GM21717 (cell line): ENCODE results near the gene MRPL48.
"Not testable (repeated sequence)": the region's sequence is repeated elsewhere in the genome, so short reads cannot be mapped to it uniquely, and the experiment has no call there.

Experiments
- ATAC-seq: cut with Tn5 transposase; IDR thresholded peaks from one replicate; pipeline ENCODE4 v1.9.1; 2021; ENCODE audit warnings: mild to moderate bottlenecking, moderate library complexity; ENCODE audit not compliant: unreplicated experiment

MRPL48 gene

GRCh38 chr11:73838443-73839122 lies 50.9 kb downstream of the MRPL48 start:
- no peak for ATAC-seq

DNA sequence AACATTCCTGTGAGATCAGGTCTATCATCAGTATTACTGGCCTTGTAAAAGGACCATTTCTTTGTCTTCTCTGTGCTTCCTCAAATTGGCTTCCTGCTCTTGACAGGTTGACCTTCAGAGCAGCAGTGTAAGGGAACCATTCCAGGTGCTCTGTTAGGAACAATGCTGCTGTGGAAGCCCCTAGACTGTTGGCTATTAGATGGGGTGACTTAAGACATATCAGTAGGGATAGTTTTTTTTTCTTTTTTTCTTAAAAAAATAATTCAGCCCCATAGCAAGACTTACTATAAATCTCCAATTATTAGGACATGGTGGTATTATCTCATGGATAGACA lies 51.4 kb downstream of the MRPL48 start:
- ATAC-seq: no peak

DNA sequence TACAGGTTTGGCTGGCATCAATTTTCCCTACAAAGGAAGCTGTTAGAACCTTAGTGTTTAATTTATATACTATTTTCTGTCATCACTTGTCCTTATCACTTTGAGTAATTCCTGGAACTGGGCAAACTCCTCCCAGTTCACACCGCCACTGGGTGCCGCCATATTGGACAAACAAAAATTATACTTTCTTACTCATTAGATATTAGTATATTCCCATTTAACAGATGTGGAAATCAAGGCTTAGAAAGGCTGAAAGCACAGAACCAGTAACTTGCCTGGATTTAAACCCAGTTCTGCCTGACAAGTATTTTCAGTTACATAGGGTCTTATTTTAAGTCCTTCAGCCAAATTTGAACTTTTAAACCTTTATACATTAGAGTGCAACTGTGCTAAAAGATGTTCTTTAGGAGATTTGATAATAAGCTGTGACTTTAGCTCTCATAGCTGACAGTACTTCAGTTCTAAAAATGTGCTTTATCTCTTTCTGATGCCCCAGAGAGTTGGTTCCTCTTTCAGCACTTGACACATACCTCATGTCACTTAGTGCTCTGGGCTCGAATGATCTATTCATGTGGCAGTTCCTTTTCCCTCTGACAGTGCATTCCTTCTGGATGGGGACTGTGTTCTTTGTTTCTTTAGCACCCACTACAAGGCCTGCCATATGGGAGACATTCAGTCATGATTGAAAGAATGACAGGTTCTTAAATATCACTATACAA lies 63.5 kb downstream of the MRPL48 start:
- ATAC-seq: no peak

- no peak for ATAC-seq
Observed at GRCh38 chr11:73852049-73852448, 64.4 kb downstream of the MRPL48 start.

DNA sequence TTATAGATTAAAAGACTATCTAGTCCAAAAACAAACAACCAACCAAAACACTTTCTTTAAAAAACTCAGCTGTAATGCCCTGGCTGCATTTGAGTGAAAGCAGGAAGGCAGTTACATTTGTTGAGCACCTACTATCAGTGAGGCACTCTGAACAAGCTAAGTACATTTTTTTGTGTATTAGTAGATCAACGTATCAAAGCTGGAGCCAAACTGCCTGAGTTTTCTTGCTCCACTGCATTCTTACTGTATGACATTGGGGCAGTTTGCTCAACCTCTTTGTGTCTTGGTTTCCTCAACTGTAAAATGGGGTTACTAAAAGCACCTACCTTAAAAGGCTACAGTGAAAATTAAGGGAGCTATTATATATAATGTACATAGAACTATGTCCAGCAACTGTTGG lies 67.0 kb downstream of the MRPL48 start:
- ATAC-seq: no peak

DNA sequence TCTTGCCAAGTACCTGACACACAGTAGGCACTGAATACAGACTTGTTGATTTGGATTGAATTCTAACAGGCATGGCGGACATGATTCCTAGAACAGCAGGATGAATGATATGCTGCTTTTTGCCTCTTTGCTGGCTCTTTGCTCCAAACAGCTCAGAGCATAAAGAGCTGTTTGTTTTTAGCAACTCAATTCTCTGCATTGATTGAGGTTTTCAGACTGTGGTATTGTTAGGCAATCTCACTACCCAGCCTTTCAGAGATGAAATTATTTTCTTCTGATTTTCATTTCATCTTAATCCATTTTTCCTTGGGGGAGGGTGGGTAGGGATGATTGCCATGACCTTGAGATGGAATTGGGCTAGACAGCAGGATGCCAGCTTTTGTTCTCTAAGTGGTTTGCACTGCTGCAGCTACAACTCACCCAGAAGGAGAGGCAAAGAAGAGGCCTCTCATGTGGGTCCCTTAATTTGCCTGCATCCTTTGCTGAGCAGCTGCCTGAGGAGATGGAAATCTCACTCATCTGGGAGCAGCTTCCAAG lies 68.4 kb downstream of the MRPL48 start:
- no peak for ATAC-seq

GRCh38 chr11:73859671-73860070 lies 72.0 kb downstream of the MRPL48 start:
- ATAC-seq: no peak

- ATAC-seq: no peak
Observed at GRCh38 chr11:73860202-73860601, 72.5 kb downstream of the MRPL48 start.

- ATAC-seq: no peak
Observed at GRCh38 chr11:73862986-73863385, 75.3 kb downstream of the MRPL48 start.

- ATAC-seq: no peak
Observed at GRCh38 chr11:73866095-73866579, 78.5 kb downstream of the MRPL48 start.

GRCh38 chr11:73866586-73866996 lies 78.9 kb downstream of the MRPL48 start:
- no peak for ATAC-seq

DNA sequence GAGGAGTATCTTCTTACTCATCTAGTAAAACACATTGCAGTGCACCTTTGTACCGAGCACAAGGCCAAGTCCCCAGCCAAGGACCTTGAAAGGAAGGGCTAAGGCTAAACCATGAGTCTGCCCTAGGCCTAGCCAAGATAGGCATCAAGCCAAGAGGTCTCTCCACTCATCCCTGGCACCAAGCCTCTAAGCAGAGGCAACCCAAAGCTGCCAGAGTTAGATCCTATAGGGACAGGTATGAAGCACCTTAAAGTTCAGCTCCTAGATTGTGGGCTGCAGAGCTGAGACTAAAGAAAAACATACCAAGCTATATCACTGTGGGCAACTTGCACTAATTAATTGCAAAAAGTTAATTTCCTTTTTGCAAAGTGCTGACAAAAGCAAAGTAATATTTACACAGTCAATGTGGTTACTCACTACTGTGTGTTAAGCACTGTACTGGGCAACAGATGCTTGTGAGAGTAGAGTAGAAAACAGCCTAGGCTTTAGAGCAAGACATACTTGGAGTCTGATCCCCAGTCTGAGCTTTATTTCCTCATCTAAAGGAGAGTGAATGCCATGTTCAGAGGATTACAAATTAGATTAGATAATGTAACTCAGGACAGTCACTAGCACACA lies 81.8 kb downstream of the MRPL48 start:
- no peak for ATAC-seq

DNA sequence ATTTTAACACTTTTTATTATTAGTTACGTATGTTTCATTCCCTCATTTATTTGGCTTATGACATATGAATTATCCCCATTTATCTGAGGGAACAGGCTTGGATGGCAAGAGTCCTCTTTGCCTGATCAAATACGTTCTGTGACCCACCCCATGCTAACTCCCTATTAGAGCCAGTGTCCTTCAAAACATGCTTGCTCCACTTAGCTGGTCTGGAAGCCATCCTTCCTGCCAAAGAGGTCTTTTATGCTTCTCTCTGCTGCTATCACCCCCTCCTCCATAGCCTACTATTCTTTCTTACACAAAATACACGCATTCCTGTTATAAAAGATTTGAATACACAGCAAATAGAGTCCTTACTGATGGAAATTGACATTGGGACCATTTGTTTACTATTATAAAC lies 82.6 kb downstream of the MRPL48 start:
- ATAC-seq: no peak

GRCh38 chr11:73872749-73873357 lies 85.2 kb downstream of the MRPL48 start:
- ATAC-seq: no peak

- no peak for ATAC-seq
Observed at GRCh38 chr11:73875380-73875779, 87.7 kb downstream of the MRPL48 start.

GRCh38 chr11:73875840-73876239 lies 88.2 kb downstream of the MRPL48 start:
- no peak for ATAC-seq

- peak; percentile 91 for ATAC-seq
Observed at GRCh38 chr11:73876424-73877310, 89.0 kb downstream of the MRPL48 start, which contains the start of the genes COA4 and PAAF1. COA4 (minus strand) TSS chr11:73876846; CDS start chr11:73873378, 3,468 bp downstream. PAAF1 (plus strand) TSS chr11:73876999; CDS start chr11:73877022, 23 bp downstream.

DNA sequence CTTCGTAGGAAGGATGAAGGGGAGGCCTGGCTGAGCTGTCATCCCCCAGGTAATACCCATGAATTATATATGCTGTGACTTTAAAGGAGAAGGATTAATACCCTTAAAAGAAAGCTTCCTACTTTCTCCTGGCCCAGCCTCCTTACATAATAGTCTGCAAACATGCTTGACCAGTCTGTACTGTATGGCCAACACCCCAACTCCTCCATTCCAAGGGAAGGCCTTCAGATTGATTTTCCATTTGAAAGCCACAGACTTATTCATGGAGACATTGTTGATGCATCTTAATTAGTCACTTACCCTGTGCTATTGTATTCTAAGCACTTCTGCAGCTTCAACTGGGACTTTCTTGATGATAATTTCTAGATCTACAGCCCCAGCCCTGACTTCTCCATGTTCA lies 91.1 kb downstream of the MRPL48 start:
- no peak for ATAC-seq

GRCh38 chr11:73880449-73880848 lies 92.8 kb downstream of the MRPL48 start:
- not testable (repeated sequence) for ATAC-seq

- ATAC-seq: no peak
Observed at GRCh38 chr11:73883856-73884255, 96.2 kb downstream of the MRPL48 start.
